ENCODE data around the gene CCDC102A. TPM values are rescaled to one million over a fixed set of nuclear protein-coding genes. Genes with fewer than 3 reads are reported as not detected.

CCDC102A gene
- total and polyA plus RNA-seq, 10 of the 15 experiments (the other 5 are each of a cell fraction or from before 2014, with no cell fraction given), result 0.03 to 5.9 (median 2.4) TPM

DNA sequence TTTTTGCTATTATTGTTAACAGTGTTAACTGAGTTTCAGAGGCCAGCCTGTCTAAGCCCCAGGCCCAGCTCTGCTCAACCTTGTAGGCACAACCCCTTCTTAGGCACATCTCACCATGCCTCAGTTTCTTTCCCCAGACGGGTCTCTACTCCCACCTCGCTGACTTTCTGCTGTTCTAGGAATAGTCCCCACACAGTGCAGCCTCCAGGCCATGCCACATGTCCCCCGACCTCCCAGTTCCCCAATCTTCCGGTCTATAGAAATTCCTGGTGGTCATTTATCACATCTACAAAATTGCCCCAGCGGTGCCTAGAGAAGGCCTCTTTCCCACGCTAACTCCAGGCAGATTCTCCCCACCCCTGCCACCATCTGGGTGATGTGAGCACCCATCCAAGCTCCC is 40.8 kb upstream of the CCDC102A start (continued):
- TF ChIP-seq MYC (IDR thresholded peaks at IDR 0.05; ENCODE audit: insufficient read depth, insufficient read length, insufficient replicate concordance, low read length, severe bottlenecking) (no peak), EP300 (IDR thresholded peaks at IDR 0.05; ENCODE audit: borderline replicate concordance in 1 of 2, control insufficient read depth in 1 of 2, low read depth in 2 of 2, low read length in 2 of 2) (no peak), BACH1 (IDR thresholded peaks at IDR 0.05; ENCODE audit: borderline replicate concordance) (no peak)

DNA sequence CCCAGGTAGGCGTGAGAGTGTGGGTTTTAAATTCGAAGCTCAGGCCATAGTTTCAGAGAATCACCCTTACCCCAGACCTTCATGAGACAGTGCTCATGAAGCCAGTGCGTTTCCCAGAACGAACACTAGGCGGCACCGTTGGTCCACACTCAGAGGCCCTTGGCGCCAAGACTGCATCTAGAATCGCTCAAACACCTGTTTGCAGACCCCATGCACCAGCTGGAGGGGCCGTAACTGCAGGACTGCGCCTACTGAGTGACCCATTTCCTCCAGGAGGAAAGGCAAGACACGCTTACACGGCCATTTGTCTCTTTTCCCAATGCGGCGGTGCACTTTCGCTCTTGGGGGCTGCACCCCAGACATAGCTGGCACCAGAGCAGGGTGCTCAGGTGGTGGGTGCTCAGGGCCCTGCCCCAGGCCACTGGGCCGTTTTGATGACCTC is 40.1 kb upstream of the CCDC102A start:
- Histone ChIP-seq H3K27me3 (replicated peaks in 1 of 2; ENCODE audit: control insufficient read depth in 2 of 2, insufficient read depth in 2 of 2, low read length in 1 of 2) (no peaks in the 10 kb centered on the region), H3K4me3 (no peak overlapping the region), H4K20me1 (ENCODE audit: control insufficient read depth, insufficient read depth) (no peaks in the 10 kb centered on the region), H2AFZ (ENCODE audit: control insufficient read depth, low read depth, low read length) (no peak overlapping the region), H3K9ac (ENCODE audit: control insufficient read depth, insufficient read depth, low read length) (no peak overlapping the region), H3K4me1 (ENCODE audit: control insufficient read depth, insufficient read depth, low read length) (no peaks in the 10 kb centered on the region), H3K9me3 (replicated peaks; ENCODE audit: control insufficient read depth, insufficient read depth, low read length) (no peaks in the 10 kb centered on the region), H3K27ac (ENCODE audit: control insufficient read depth, insufficient read depth) (no peak overlapping the region), H3K36me3 (ENCODE audit: control insufficient read depth in 2 of 2, insufficient read depth in 2 of 2, low read length in 1 of 2) (peaks cover 0 to 4% of the 10 kb centered on the region in 2 experiments), H3K79me2 (ENCODE audit: control insufficient read depth, insufficient read depth, low read length) (no peaks in the 10 kb centered on the region), H3K4me2 (ENCODE audit: control insufficient read depth, insufficient read depth) (no peak overlapping the region)
- ATAC-seq, result peak; percentile 95
- peak; percentile 80 for FAIRE-seq
- DNase-seq (ENCODE audit: low read depth, low spot score), result peak; percentile 26
- CTCF ChIA-PET, result interaction anchor here (0.6 to 6.1 kb wide), 42 partner anchors 9 to 711 kb away, joined by 3 to 118 read pairs (median 5); partner anchors contain the start of genes ADGRG5 and KATNB1
- 25% methylated on average over 16 of the region's 16 CpGs for WGBS (ENCODE audit: insufficient coverage, insufficient replicate concordance, low lambda C conversion rate, missing lambda C conversion rate)
- SMC1A ChIA-PET (ENCODE audit: uncharacterized antibody, unreplicated experiment), result interaction anchor here (0.7 to 5.2 kb wide), 26 partner anchors 10 to 552 kb away, joined by 3 to 54 read pairs (median 4); partner anchors contain the start of genes ADGRG5 and KATNB1
- RAD21 ChIA-PET (ENCODE audit: unreplicated experiment), result interaction anchor here (0.8 to 3.8 kb wide), 17 partner anchors 9 to 323 kb away, joined by 3 to 36 read pairs (median 4); partner anchors contain the start of genes ADGRG5, CIAPIN1 and COQ9
- no TSS peak for BruUV-seq (replicated peaks)
- POLR2A ChIA-PET, result interaction anchor here (0.6 kb wide), 1 partner anchor 255 kb away, joined by 3 read pairs; no protein-coding TSS in a partner anchor
- intact Hi-C loops (cut with micrococcal nuclease; ENCODE audit: unreplicated experiment), result loop anchor here (1.0 to 5.0 kb wide), 4 partner anchors 73 to 431 kb away; partner anchors contain the start of gene KATNB1
- in situ Hi-C loops (cut with MboI), result no loop called here
- TF ChIP-seq CREB1 (IDR thresholded peaks at IDR 0.05; ENCODE audit: low read depth) (0 out of 2 replicates have a peak, but pooled peaks have one; percentile 29), RB1 (IDR thresholded peaks at IDR 0.05; ENCODE audit: borderline replicate concordance) (peak; percentile 93; the same call in 1 of the 2 replicates), YY1 (IDR thresholded peaks at IDR 0.05; ENCODE audit: low read depth, low read length) (peak; percentile 76), MEF2B (IDR thresholded peaks at IDR 0.05; ENCODE audit: partially characterized antibody, poor library complexity, severe bottlenecking) (no peak), TCF12 (IDR thresholded peaks at IDR 0.05; ENCODE audit: low read depth, low read length) (peak; percentile 67; the same call in 1 of the 2 replicates), ZNF207 (IDR thresholded peaks at IDR 0.05; ENCODE audit: borderline replicate concordance) (no peak), POLR2A (IDR thresholded peaks at IDR 0.05; ENCODE audit: low read depth, low read length) (peak; percentile 60), SUZ12 (IDR thresholded peaks at IDR 0.05; ENCODE audit: unreplicated experiment) (no peak), IKZF1 (conservative IDR thresholded peaks at IDR 0.05) (no peak), KLF5 (IDR thresholded peaks at IDR 0.05; ENCODE audit: partially characterized antibody) (no peak)
- TF ChIP-seq, protein P1, sequence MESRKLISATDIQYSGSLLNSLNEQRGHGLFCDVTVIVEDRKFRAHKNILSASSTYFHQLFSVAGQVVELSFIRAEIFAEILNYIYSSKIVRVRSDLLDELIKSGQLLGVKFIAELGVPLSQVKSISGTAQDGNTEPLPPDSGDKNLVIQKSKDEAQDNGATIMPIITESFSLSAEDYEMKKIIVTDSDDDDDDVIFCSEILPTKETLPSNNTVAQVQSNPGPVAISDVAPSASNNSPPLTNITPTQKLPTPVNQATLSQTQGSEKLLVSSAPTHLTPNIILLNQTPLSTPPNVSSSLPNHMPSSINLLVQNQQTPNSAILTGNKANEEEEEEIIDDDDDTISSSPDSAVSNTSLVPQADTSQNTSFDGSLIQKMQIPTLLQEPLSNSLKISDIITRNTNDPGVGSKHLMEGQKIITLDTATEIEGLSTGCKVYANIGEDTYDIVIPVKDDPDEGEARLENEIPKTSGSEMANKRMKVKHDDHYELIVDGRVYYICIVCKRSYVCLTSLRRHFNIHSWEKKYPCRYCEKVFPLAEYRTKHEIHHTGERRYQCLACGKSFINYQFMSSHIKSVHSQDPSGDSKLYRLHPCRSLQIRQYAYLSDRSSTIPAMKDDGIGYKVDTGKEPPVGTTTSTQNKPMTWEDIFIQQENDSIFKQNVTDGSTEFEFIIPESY (IDR thresholded peaks at IDR 0.05), result no peak
- TF ChIP-seq, protein P2, sequence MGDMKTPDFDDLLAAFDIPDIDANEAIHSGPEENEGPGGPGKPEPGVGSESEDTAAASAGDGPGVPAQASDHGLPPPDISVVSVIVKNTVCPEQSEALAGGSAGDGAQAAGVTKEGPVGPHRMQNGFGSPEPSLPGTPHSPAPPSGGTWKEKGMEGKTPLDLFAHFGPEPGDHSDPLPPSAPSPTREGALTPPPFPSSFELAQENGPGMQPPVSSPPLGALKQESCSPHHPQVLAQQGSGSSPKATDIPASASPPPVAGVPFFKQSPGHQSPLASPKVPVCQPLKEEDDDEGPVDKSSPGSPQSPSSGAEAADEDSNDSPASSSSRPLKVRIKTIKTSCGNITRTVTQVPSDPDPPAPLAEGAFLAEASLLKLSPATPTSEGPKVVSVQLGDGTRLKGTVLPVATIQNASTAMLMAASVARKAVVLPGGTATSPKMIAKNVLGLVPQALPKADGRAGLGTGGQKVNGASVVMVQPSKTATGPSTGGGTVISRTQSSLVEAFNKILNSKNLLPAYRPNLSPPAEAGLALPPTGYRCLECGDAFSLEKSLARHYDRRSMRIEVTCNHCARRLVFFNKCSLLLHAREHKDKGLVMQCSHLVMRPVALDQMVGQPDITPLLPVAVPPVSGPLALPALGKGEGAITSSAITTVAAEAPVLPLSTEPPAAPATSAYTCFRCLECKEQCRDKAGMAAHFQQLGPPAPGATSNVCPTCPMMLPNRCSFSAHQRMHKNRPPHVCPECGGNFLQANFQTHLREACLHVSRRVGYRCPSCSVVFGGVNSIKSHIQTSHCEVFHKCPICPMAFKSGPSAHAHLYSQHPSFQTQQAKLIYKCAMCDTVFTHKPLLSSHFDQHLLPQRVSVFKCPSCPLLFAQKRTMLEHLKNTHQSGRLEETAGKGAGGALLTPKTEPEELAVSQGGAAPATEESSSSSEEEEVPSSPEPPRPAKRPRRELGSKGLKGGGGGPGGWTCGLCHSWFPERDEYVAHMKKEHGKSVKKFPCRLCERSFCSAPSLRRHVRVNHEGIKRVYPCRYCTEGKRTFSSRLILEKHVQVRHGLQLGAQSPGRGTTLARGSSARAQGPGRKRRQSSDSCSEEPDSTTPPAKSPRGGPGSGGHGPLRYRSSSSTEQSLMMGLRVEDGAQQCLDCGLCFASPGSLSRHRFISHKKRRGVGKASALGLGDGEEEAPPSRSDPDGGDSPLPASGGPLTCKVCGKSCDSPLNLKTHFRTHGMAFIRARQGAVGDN (IDR thresholded peaks at IDR 0.05), result no peak

All from GM12878 (cell line).